ENCODE results near the gene TACC2. TPM values are rescaled to one million over a fixed set of nuclear protein-coding genes. Genes with fewer than 3 reads are reported as not detected.

The TACC2 gene
- total and polyA plus RNA-seq, 2 donors (not counting 3 experiments of a cell fraction or from before 2014, with no cell fraction given): 14.4 to 46.2 TPM

DNA sequence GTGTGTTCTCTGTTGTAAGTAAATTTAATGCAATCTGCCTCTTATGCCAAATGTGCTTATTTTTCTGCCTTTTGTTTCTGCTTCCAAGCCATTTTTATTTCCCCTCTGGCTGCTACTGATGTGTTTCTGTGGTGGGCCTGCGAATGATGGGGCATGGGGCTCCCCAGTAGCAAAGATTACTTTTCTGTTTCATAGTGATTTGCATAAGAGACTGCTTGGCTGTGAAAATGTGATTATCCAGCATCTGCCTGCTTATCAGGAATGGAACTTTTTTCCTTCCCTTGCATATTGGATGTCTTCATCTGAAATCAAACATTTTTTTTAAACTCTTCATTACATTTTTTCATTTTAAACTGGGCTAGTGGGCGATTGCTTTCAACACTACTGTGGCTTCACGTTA, 224.4 kb downstream of the TACC2 start:
- no peak overlapping the region for H3K4me3 ChIP-seq (replicated peaks in 1 of 3; ENCODE audit: insufficient read depth in 1 of 3, low read depth in 1 of 3, low read length in 3 of 3)
- no peak overlapping the region for H3K4me2 ChIP-seq (ENCODE audit: insufficient read depth, low read length)
- H4K20me1 ChIP-seq (replicated peaks; ENCODE audit: control insufficient read depth, extremely low read depth, insufficient read depth, low read length): no peaks in the 10 kb centered on the region
- no peak for TF ChIP-seq POLR2AphosphoS5 (IDR thresholded peaks at IDR 0.05; ENCODE audit: insufficient read depth, low read depth, low read length)
- peaks cover 0 to 16% of the 10 kb centered on the region in 2 experiments for H3K36me3 ChIP-seq (ENCODE audit: control insufficient read depth in 2 of 2, extremely low read depth in 1 of 2, insufficient read depth in 2 of 2, low read length in 2 of 2)
- CTCF ChIA-PET: interaction anchor here (1.4 kb wide), 1 partner anchor 162 kb away, joined by 4 read pairs; no protein-coding TSS in a partner anchor
- intact Hi-C loops (cut with micrococcal nuclease): no loop called here
- H3K4me1 ChIP-seq (ENCODE audit: control insufficient read depth, extremely low read depth, insufficient read depth, low read length): no peaks in the 10 kb centered on the region
- no peak overlapping the region for H3K9ac ChIP-seq (replicated peaks; ENCODE audit: extremely low read depth, insufficient read depth, low read length)
- H3K9me1 ChIP-seq (replicated peaks; ENCODE audit: control insufficient read depth, extremely low read depth, insufficient read depth, low read length): no peaks in the 10 kb centered on the region
- H3K27ac ChIP-seq (ENCODE audit: insufficient read depth, low read depth, low read length): no peak overlapping the region
- no peak overlapping the region for H2AFZ ChIP-seq (ENCODE audit: low read depth, low read length)
- no peaks in the 10 kb centered on the region for H3K27me3 ChIP-seq (ENCODE audit: control insufficient read depth in 2 of 2, insufficient read depth in 2 of 2, low read length in 2 of 2)
- no peak for FAIRE-seq
- no peaks in the 10 kb centered on the region for H3K9me3 ChIP-seq (replicated peaks; ENCODE audit: control insufficient read depth, insufficient read depth, low read length)
- no TSS peak for BruUV-seq (replicated peaks)
- POLR2A ChIA-PET: no interaction called here
- dilution Hi-C loops (cut with MboI; ENCODE audit: extremely low pct_ligation_motif_present, low sequenced_read_pairs): no loop called here
- H3K79me2 ChIP-seq (ENCODE audit: control insufficient read depth, insufficient read depth, low read length): no peaks in the 10 kb centered on the region
- DNase-seq (ENCODE audit: low read depth, low spot score): no peak

DNA sequence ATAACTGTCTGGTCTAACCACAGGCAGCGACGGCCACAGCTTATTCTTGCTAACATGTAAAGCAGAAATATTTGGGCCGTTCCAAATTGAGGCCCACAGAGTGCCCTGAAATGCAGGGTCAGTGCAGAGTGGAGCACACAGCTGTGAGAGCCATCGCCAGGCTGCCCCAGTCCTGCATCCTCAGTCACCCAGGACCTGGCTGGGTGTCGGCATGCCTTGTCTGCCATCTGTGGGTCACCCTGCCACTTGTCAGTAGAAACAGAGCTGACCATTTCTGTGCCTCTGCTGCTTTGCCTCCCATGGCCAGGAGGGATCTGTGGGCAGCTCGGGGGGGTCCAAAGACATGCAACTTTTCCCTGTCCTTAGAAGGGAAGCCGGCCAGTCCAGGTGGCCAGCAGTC, 224.8 kb downstream of the TACC2 start:
- H3K9me3 ChIP-seq (replicated peaks; ENCODE audit: control insufficient read depth, insufficient read depth, low read length): no peaks in the 10 kb centered on the region
- no peak overlapping the region for H3K4me3 ChIP-seq (replicated peaks in 1 of 3; ENCODE audit: insufficient read depth in 1 of 3, low read depth in 1 of 3, low read length in 3 of 3)
- H3K27ac ChIP-seq (ENCODE audit: insufficient read depth, low read depth, low read length): no peak overlapping the region
- ChIA-PET CTCF (interaction anchor here (1.4 to 1.8 kb wide), 4 partner anchors 10 to 162 kb away, joined by 4 read pairs; no protein-coding TSS in a partner anchor), POLR2A (no interaction called here)
- peaks cover 0 to 16% of the 10 kb centered on the region in 2 experiments for H3K36me3 ChIP-seq (ENCODE audit: control insufficient read depth in 2 of 2, extremely low read depth in 1 of 2, insufficient read depth in 2 of 2, low read length in 2 of 2)
- H3K4me1 ChIP-seq (ENCODE audit: control insufficient read depth, extremely low read depth, insufficient read depth, low read length): no peaks in the 10 kb centered on the region
- no peaks in the 10 kb centered on the region for H4K20me1 ChIP-seq (replicated peaks; ENCODE audit: control insufficient read depth, extremely low read depth, insufficient read depth, low read length)
- no peaks in the 10 kb centered on the region for H3K9me1 ChIP-seq (replicated peaks; ENCODE audit: control insufficient read depth, extremely low read depth, insufficient read depth, low read length)
- TF ChIP-seq, protein P1, sequence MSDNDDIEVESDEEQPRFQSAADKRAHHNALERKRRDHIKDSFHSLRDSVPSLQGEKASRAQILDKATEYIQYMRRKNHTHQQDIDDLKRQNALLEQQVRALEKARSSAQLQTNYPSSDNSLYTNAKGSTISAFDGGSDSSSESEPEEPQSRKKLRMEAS (IDR thresholded peaks at IDR 0.05; ENCODE audit: insufficient read depth, insufficient read length): no peak
- no peak for TF ChIP-seq POLR2AphosphoS5 (IDR thresholded peaks at IDR 0.05; ENCODE audit: insufficient read depth, low read depth, low read length)
- TF ChIP-seq EZH2 (IDR thresholded peaks at IDR 0.05; ENCODE audit: borderline replicate concordance, low read depth, low read length, severe bottlenecking): no peak
- DNase-seq (ENCODE audit: low read depth, low spot score) (no peak), FAIRE-seq (no peak)
- no peak overlapping the region for H3K9ac ChIP-seq (replicated peaks; ENCODE audit: extremely low read depth, insufficient read depth, low read length)
- BruUV-seq (replicated peaks): no TSS peak
- intact Hi-C loops (cut with micrococcal nuclease) (no loop called here), dilution Hi-C loops (cut with MboI; ENCODE audit: extremely low pct_ligation_motif_present, low sequenced_read_pairs) (no loop called here)
- no peak overlapping the region for H2AFZ ChIP-seq (ENCODE audit: low read depth, low read length)
- no peak overlapping the region for H3K4me2 ChIP-seq (ENCODE audit: insufficient read depth, low read length)
- H3K79me2 ChIP-seq (ENCODE audit: control insufficient read depth, insufficient read depth, low read length): no peaks in the 10 kb centered on the region
- no peaks in the 10 kb centered on the region for H3K27me3 ChIP-seq (ENCODE audit: control insufficient read depth in 2 of 2, insufficient read depth in 2 of 2, low read length in 2 of 2)
